GM21447 (cell line): ENCODE results near the gene CPNE4.

Source experiments
- ATAC-seq: cut with Tn5 transposase; IDR thresholded peaks from one replicate; pipeline ENCODE4 v1.9.1; 2021; ENCODE audit not compliant: unreplicated experiment

CPNE4 gene

DNA sequence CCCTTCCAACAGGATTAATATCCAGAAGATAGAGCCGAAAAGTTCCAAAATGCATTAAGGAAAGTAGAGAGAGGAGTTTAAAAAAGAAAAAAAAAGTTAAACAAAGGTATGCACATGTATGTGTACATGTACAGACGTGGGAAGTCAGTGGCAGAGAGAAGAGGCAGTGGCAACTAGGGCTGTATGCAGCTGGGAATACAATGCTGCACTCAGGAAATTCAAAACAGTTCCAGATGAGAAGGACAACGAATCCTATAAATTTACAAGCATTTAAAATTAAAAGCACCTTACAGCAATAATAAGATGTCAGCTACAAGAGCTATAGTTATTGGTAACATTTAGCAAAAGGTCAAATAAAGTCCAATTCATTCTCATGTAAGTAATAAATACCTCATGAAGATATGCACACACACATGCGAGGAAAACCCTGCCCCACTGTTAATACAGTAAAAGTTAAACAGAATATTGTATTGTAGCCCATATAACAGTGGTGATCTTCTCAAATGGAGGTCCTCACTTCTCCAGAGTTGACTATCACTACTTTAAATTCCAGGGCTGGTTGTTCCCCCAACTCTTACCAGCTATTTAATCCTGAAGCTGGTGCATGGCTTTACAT lies 550.2 kb downstream of the CPNE4 start:
- ATAC-seq: no peak
